WTC11 (cell line): ENCODE measurements around the gene XPOT.

Experiments
- CREB1 ChIP-seq: sonication (generic); formaldehyde crosslinking; IDR thresholded peaks from 2 replicates; pipeline ENCODE4 v1.8.0; 2023; ENCODE audit warnings: mild to moderate bottlenecking, missing genetic modification reagents
- CTCF ChIP-seq: fragments of 200-600 bp; IDR thresholded peaks from 2 replicates; pipeline ENCODE4 v1.8.0; 2022; ENCODE audit warnings: antibody characterized with exemption
- ESRRA ChIP-seq: sonication (generic); formaldehyde crosslinking; IDR thresholded peaks from 2 replicates; pipeline ENCODE4 v1.8.1; 2022; ENCODE audit warnings: mild to moderate bottlenecking, missing genetic modification reagents, borderline replicate concordance
- FOXJ3 ChIP-seq: sonication (generic); formaldehyde crosslinking; IDR thresholded peaks from 2 replicates; pipeline ENCODE4 v1.9.0; 2021; ENCODE audit warnings: missing genetic modification reagents, mild to moderate bottlenecking, borderline replicate concordance
- FOXP1 ChIP-seq: sonication (generic); formaldehyde crosslinking; IDR thresholded peaks from 2 replicates; pipeline ENCODE4 v1.8.0; 2022; ENCODE audit warnings: missing genetic modification reagents, mild to moderate bottlenecking, moderate library complexity, borderline replicate concordance
- MAX ChIP-seq: sonication (generic); formaldehyde crosslinking; IDR thresholded peaks from 2 replicates; pipeline ENCODE4 v1.8.0; 2022; ENCODE audit warnings: mild to moderate bottlenecking, missing genetic modification reagents
- NR2C2 ChIP-seq: sonication (generic); formaldehyde crosslinking; IDR thresholded peaks from 2 replicates; pipeline ENCODE4 v1.8.0; 2022; ENCODE audit warnings: mild to moderate bottlenecking, missing genetic modification reagents
- NR3C1 ChIP-seq: sonication (generic); formaldehyde crosslinking; conservative IDR thresholded peaks from 2 replicates; pipeline ENCODE4 v1.8.1; 2023; ENCODE audit warnings: low read depth, mild to moderate bottlenecking, missing genetic modification reagents
- TCF7 ChIP-seq: sonication (generic); formaldehyde crosslinking; IDR thresholded peaks from 2 replicates; pipeline ENCODE4 v1.8.0; 2022; ENCODE audit warnings: mild to moderate bottlenecking, low read depth, missing genetic modification reagents, moderate library complexity
- TEAD4 ChIP-seq: sonication (generic); formaldehyde crosslinking; IDR thresholded peaks from 2 replicates; pipeline ENCODE4 v1.8.0; 2022; ENCODE audit warnings: mild to moderate bottlenecking, missing genetic modification reagents
- ZNF121 ChIP-seq: sonication (generic); formaldehyde crosslinking; IDR thresholded peaks from 2 replicates; pipeline ENCODE4 v1.8.0; 2023; ENCODE audit warnings: missing genetic modification reagents
- ZNF263 ChIP-seq: sonication (generic); formaldehyde crosslinking; IDR thresholded peaks from 2 replicates; pipeline ENCODE4 v1.8.1; 2022; ENCODE audit warnings: low read depth, mild to moderate bottlenecking, moderate library complexity, missing genetic modification reagents

- TF ChIP-seq ESRRA (CRISPR knock-in tag), result no peak
- TF ChIP-seq ZNF263 (CRISPR knock-in tag), result no peak
- no peak for TF ChIP-seq ZNF121 (CRISPR knock-in tag)
- TF ChIP-seq CTCF, result no peak
- no peak for TF ChIP-seq TEAD4 (CRISPR knock-in tag)
- TF ChIP-seq MAX (CRISPR knock-in tag), result no peak
- no peak for TF ChIP-seq NR2C2 (CRISPR knock-in tag)
- no peak for TF ChIP-seq FOXJ3 (CRISPR knock-in tag)
- TF ChIP-seq TCF7 (CRISPR knock-in tag), result no peak
- no peak for TF ChIP-seq NR3C1
- TF ChIP-seq FOXP1 (CRISPR knock-in tag), result no peak
- TF ChIP-seq CREB1 (CRISPR knock-in tag), result no peak
Measured at GRCh38 chr12:64480148-64480547, 76.0 kb downstream of the XPOT start.
